Loucy (cell line): ENCODE data around the gene LHPP.

Source experiments
- H2AFZ ChIP-seq: fragments of 200-600 bp; sonication (generic); 2 replicates; pipeline ENCODE4 v1.6.0; 2016; ENCODE audit warnings: antibody characterized with exemption, mild to moderate bottlenecking, low read length, moderate library complexity
- H3F3A ChIP-seq: fragments of 200-600 bp; 2 replicates; pipeline ENCODE4 v1.6.0; 2016; ENCODE audit warnings: antibody characterized with exemption, low read depth, mild to moderate bottlenecking
- H3K27me3 ChIP-seq: fragments of 200-600 bp; sonication (generic); 2 replicates; pipeline ENCODE4 v1.6.1; 2014; ENCODE audit warnings: low read length, mild to moderate bottlenecking; ENCODE audit not compliant: insufficient read depth, poor library complexity, severe bottlenecking
- H3K36me3 ChIP-seq: fragments of 200-600 bp; sonication (generic); 2 replicates; pipeline ENCODE4 v1.6.1; 2016; ENCODE audit warnings: low read length; ENCODE audit not compliant: insufficient read depth
- H3K4me1 ChIP-seq: fragments of 200-600 bp; sonication (generic); 2 replicates; pipeline ENCODE4 v1.5.1; 2014; ENCODE audit warnings: low read length, mild to moderate bottlenecking; ENCODE audit not compliant: insufficient read depth, poor library complexity, severe bottlenecking
- H3K4me2 ChIP-seq: fragments of 200-600 bp; sonication (generic); 2 replicates; pipeline ENCODE4 v1.6.0; 2014; ENCODE audit warnings: antibody characterized with exemption, low read length, low read depth, mild to moderate bottlenecking; ENCODE audit not compliant: poor library complexity, severe bottlenecking
- H3K4me3 ChIP-seq: fragments of 200-600 bp; sonication (generic); 2 replicates; pipeline ENCODE4 v1.5.1; 2014; ENCODE audit warnings: low read length, mild to moderate bottlenecking, mixed read lengths; ENCODE audit not compliant: poor library complexity, severe bottlenecking
- H3K79me2 ChIP-seq: fragments of 200-600 bp; sonication (generic); 2 replicates; pipeline ENCODE4 v1.6.1; 2014; ENCODE audit warnings: low read length; ENCODE audit not compliant: insufficient read depth
- H3K9ac ChIP-seq: fragments of 200-600 bp; sonication (generic); 2 replicates; pipeline ENCODE4 v1.6.0; 2014; ENCODE audit warnings: mild to moderate bottlenecking, low read depth, low read length, moderate library complexity; ENCODE audit not compliant: poor library complexity, severe bottlenecking
- H3K9me2 ChIP-seq: fragments of 200-600 bp; sonication (generic); replicated peaks from 2 replicates; pipeline ENCODE4 v1.6.1; 2016; ENCODE audit warnings: low read depth, low read length, mixed read lengths
- H3K9me3 ChIP-seq: fragments of 200-600 bp; sonication (generic); 2 replicates; pipeline ENCODE4 v1.6.1; 2014; ENCODE audit warnings: mild to moderate bottlenecking, antibody characterized with exemption, low read length, low read depth; ENCODE audit not compliant: insufficient read depth
- H4K20me1 ChIP-seq: fragments of 200-600 bp; sonication (generic); 2 replicates; pipeline ENCODE4 v1.6.0; 2014; ENCODE audit warnings: antibody characterized with exemption, low read length, mild to moderate bottlenecking; ENCODE audit not compliant: insufficient read depth, poor library complexity, severe bottlenecking
- EZH2phosphoT487 ChIP-seq: fragments of 200-600 bp; IDR thresholded peaks from 2 replicates; pipeline ENCODE4 v1.6.1; 2018; ENCODE audit warnings: antibody characterized with exemption, mild to moderate bottlenecking, moderate library complexity, borderline replicate concordance
- TF ChIP-seq, protein P1 (sequence below): fragments of 200-600 bp; sonication (generic); conservative IDR thresholded peaks from 2 replicates; pipeline ENCODE4 v1.5.1; 2014; ENCODE audit warnings: mild to moderate bottlenecking, antibody characterized with exemption, low read length

Gene LHPP

DNA sequence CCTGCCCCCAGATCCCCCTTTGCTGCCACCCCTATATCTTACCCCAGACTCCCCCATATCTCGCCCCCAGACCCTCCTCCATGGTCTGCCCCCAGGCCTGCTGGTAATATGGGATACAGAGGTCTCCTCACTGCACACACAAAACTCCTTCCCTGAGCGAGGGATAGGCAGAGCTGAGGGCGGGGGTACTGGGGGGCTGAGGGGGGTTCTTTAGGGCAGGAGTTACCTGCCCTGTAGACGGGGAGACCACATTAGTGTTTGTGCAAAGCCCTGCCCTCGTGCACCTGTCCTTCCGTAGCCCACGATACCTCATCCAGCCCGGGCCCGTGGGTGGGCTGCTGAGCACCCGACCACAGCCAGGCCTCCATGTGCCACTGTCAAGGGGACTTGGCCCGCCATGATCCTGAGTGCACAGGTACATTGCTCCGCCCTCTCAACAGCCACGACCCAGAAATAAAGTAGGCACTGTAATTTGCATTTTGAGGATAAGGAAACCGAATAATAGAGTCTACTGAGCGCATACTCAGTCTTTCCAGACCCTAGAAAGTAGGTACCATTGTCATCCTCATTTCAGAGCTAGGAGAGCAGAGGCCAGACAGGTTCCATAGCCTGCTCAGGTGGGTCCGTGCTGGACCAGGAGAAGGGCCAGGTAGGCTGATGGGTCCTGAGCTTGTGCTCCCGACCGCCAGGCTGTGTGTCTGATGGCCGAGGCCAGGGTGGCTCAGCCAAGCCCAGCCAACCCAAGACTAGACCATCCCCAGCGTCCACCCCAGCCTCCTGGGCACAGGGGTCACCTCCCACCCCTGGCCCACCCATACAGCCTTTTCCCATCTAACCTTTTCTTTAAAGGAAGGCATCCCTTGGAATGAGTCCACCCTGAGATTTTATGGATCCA is 115.2 kb downstream of the LHPP start:
- H2AFZ ChIP-seq = no peak overlapping the region

DNA sequence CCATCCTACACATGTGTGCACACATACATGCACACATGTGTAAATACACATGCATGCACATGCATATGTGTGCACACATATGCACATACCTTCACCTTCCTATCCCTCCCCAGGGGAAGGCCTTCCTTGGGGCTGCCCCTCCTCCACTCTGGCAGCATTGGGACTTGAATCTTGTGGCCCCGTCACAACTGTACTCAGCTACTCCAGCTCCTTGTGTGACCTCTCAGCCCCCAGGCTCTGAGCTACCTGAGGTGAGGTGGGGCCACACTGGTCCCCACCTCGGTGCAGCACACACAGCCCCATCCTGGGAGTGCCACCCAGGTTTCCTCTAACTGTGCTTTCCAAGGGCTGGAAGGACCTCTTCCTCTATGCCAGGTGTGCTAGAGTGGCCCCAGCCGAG is 116.0 kb downstream of the LHPP start:
- H3K4me3 ChIP-seq = no peak overlapping the region
- H3K27me3 ChIP-seq = no peaks in the 10 kb centered on the region
- no peak overlapping the region for H2AFZ ChIP-seq
- H3K9me3 ChIP-seq = no peaks in the 10 kb centered on the region
- H3K4me2 ChIP-seq = no peak overlapping the region
- no peaks in the 10 kb centered on the region for H3K79me2 ChIP-seq
- H4K20me1 ChIP-seq = no peaks in the 10 kb centered on the region
- H3K36me3 ChIP-seq = no peaks in the 10 kb centered on the region
- H3F3A ChIP-seq = no peaks in the 10 kb centered on the region
- TF ChIP-seq EZH2phosphoT487 = no peak
- TF ChIP-seq, protein P1, sequence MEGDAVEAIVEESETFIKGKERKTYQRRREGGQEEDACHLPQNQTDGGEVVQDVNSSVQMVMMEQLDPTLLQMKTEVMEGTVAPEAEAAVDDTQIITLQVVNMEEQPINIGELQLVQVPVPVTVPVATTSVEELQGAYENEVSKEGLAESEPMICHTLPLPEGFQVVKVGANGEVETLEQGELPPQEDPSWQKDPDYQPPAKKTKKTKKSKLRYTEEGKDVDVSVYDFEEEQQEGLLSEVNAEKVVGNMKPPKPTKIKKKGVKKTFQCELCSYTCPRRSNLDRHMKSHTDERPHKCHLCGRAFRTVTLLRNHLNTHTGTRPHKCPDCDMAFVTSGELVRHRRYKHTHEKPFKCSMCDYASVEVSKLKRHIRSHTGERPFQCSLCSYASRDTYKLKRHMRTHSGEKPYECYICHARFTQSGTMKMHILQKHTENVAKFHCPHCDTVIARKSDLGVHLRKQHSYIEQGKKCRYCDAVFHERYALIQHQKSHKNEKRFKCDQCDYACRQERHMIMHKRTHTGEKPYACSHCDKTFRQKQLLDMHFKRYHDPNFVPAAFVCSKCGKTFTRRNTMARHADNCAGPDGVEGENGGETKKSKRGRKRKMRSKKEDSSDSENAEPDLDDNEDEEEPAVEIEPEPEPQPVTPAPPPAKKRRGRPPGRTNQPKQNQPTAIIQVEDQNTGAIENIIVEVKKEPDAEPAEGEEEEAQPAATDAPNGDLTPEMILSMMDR = no peak
- H3K4me1 ChIP-seq = no peaks in the 10 kb centered on the region
- no peak overlapping the region for H3K9ac ChIP-seq
- H3K9me2 ChIP-seq = no peaks in the 10 kb centered on the region

More for the DNA sequence above, 115.2 kb downstream of the LHPP start:
- no peak for TF ChIP-seq EZH2phosphoT487
- TF ChIP-seq, protein P1 = no peak
- H3K9ac ChIP-seq = no peak overlapping the region
- H3K9me2 ChIP-seq = no peaks in the 10 kb centered on the region
- H3K27me3 ChIP-seq = no peaks in the 10 kb centered on the region
- no peaks in the 10 kb centered on the region for H3K4me1 ChIP-seq
- no peak overlapping the region for H3K4me2 ChIP-seq
- no peaks in the 10 kb centered on the region for H4K20me1 ChIP-seq
- no peak overlapping the region for H3K4me3 ChIP-seq
- no peaks in the 10 kb centered on the region for H3K79me2 ChIP-seq
- H3K9me3 ChIP-seq = no peaks in the 10 kb centered on the region
- no peaks in the 10 kb centered on the region for H3F3A ChIP-seq
- no peaks in the 10 kb centered on the region for H3K36me3 ChIP-seq

DNA sequence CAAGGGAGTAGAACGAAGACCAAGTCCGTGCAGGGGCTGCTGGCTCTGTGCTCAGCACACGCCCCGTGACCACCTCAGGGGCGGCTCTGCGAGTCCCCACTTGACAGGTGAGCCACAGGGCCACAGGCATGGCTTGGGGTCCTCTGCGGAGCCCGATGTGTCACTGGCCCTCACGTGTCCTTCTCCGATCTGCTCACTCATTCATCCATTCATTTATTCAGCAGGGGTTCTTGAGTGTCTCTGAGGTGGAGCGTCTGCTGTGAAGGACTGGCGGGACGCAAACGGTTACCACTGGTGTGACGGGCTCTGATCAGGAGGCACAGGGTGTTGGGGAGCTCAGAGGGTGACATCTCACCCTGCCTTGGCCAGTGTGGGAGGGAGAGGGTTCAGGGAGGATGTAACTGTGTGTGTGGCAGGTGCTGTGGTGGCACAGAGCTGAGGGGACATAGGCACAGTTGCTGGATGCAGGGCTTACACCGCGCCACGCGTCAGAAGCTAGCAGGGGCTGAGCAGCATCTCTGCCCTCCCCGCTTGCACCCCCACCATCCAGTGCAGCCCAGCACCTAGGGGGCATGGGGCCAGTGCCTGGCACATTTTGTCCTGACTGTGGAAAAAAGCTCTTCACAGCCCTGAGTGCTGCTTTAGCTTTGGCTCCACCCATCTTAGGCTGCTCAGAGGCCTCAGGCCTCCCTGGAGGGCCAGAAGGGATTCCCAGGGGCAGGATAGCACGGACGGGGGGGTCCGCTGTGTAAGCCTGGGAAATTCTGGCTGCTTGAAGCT is 116.8 kb downstream of the LHPP start:
- Histone ChIP-seq H3K4me3 (no peak overlapping the region), H3K36me3 (no peaks in the 10 kb centered on the region), H3K4me1 (no peaks in the 10 kb centered on the region), H3F3A (no peaks in the 10 kb centered on the region), H3K9me3 (no peaks in the 10 kb centered on the region), H3K9ac (no peak overlapping the region), H2AFZ (no peak overlapping the region), H3K4me2 (no peak overlapping the region), H3K9me2 (no peaks in the 10 kb centered on the region), H3K27me3 (no peaks in the 10 kb centered on the region), H4K20me1 (no peaks in the 10 kb centered on the region), H3K79me2 (no peaks in the 10 kb centered on the region)
- TF ChIP-seq EZH2phosphoT487 = no peak
- TF ChIP-seq, protein P1 = no peak
